NCI-H2081 treated with DMSO at 0.1 percent for 48 hours (cell line): ENCODE measurements around the gene HSPA1A.

Experiments
- DNase-seq: peaks from one replicate; lab custom pipeline; 2025; lab: John Stamatoyannopoulos, UW

The HSPA1A gene

GRCh38 chr6:31865205-31866118 is 50.1 kb downstream of the HSPA1A start:
- DNase-seq: no peak
